Hepatocyte (in vitro differentiated cells): ENCODE measurements around the gene WAC.

ENCODE experiments used
- CTCF ChIP-seq: fragments of 200-600 bp; sonication (generic); IDR thresholded peaks from 2 replicates; pipeline ENCODE4 v1.5.1; 2016; ENCODE audit warnings: antibody characterized with exemption, mild to moderate bottlenecking; ENCODE audit not compliant: poor library complexity
- EZH2phosphoT487 ChIP-seq: fragments of 200-600 bp; sonication (generic); IDR thresholded peaks from one replicate; pipeline ENCODE4 v1.6.1; 2018; ENCODE audit warnings: antibody characterized with exemption, mild to moderate bottlenecking, low read depth, moderate library complexity; ENCODE audit not compliant: unreplicated experiment, severe bottlenecking

GRCh38 chr10:28633750-28634149, 100.8 kb downstream of the WAC start:
- no peak for TF ChIP-seq CTCF
- no peak for TF ChIP-seq EZH2phosphoT487
